Suprapubic skin (tissue), 4 donors: ENCODE results near the gene FRYL.

Experiments
- EP300 ChIP-seq: sonication (generic); formaldehyde crosslinking; IDR thresholded peaks from one replicate; pipeline ENCODE4 v1.6.1; 2017; ENCODE audit warnings: antibody characterized with exemption
- POLR2A ChIP-seq, 2 donors: fragments of 450-650 bp; IDR thresholded peaks; one replicate each; pipeline ENCODE4 v1.6.1; 2017; ENCODE audit warnings: antibody characterized with exemption in 2 of 2, mild to moderate bottlenecking in 2 of 2, moderate library complexity in 2 of 2
- POLR2AphosphoS5 ChIP-seq, 3 donors: sonication (generic); formaldehyde crosslinking; IDR thresholded peaks; one replicate each; pipeline ENCODE4 v1.6.1; 2017; ENCODE audit warnings: antibody characterized with exemption in 3 of 3
- TF ChIP-seq, protein P1 (sequence below), 2 donors: fragments of 200-600 bp in 1 of 2; fragments of 450-650 bp in 1 of 2; sonication (generic) in 1 of 2; IDR thresholded peaks; one replicate each; pipeline ENCODE4 v1.5.1; 2016 to 2019; ENCODE audit warnings: antibody characterized with exemption in 2 of 2, mild to moderate bottlenecking in 1 of 2, moderate library complexity in 1 of 2

DNA sequence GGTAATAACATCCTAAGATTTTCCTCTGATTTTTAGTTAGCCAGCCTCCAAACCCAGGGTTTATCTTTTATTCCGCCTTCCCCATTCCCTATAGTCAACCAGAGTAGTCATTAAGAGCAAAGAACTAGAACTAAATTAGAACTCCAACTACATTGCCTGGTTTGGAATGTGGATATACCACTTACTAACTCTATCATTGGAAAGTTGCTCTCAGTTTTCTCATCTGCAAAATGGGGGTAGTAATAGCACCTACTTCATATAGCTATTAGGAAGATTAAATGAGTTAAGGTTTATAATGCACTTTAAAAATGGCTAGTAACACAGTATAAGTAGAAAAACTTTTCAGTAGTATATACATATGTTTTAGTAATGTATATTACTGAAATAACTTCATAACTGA is 226.4 kb downstream of the FRYL start:
- TF ChIP-seq, protein P1, sequence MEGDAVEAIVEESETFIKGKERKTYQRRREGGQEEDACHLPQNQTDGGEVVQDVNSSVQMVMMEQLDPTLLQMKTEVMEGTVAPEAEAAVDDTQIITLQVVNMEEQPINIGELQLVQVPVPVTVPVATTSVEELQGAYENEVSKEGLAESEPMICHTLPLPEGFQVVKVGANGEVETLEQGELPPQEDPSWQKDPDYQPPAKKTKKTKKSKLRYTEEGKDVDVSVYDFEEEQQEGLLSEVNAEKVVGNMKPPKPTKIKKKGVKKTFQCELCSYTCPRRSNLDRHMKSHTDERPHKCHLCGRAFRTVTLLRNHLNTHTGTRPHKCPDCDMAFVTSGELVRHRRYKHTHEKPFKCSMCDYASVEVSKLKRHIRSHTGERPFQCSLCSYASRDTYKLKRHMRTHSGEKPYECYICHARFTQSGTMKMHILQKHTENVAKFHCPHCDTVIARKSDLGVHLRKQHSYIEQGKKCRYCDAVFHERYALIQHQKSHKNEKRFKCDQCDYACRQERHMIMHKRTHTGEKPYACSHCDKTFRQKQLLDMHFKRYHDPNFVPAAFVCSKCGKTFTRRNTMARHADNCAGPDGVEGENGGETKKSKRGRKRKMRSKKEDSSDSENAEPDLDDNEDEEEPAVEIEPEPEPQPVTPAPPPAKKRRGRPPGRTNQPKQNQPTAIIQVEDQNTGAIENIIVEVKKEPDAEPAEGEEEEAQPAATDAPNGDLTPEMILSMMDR (IDR thresholded peaks at IDR 0.05): no peak
- TF ChIP-seq POLR2A (IDR thresholded peaks at IDR 0.05) (no peak), POLR2AphosphoS5 (IDR thresholded peaks at IDR 0.05) (no peak), EP300 (no peak)
